Activated naive CD8-positive, alpha-beta T cell (primary cell): ENCODE measurements around the gene DTNB.
"Not testable (repeated sequence)": the region's sequence is repeated elsewhere in the genome, so short reads cannot be mapped to it uniquely, and the experiment has no call there.

ENCODE experiments used
- H3K27ac Mint-ChIP-seq: one replicate; pipeline ENCODE4 v1.8.0; 2021; ENCODE audit warnings: mixed read lengths
- H3K27me3 Mint-ChIP-seq: one replicate; pipeline ENCODE4 v1.8.0; 2021; ENCODE audit warnings: mixed read lengths
- H3K36me3 Mint-ChIP-seq: one replicate; pipeline ENCODE4 v1.8.0; 2021; ENCODE audit warnings: mixed read lengths
- H3K4me1 Mint-ChIP-seq: one replicate; pipeline ENCODE4 v1.8.0; 2021; ENCODE audit warnings: low read depth, mixed read lengths
- H3K4me3 Mint-ChIP-seq: one replicate; pipeline ENCODE4 v1.8.0; 2021; ENCODE audit warnings: mild to moderate bottlenecking, mixed read lengths
- H3K9me3 Mint-ChIP-seq: one replicate; pipeline ENCODE4 v1.8.0; 2021; ENCODE audit warnings: low read depth, mixed read lengths

The DTNB gene

DNA sequence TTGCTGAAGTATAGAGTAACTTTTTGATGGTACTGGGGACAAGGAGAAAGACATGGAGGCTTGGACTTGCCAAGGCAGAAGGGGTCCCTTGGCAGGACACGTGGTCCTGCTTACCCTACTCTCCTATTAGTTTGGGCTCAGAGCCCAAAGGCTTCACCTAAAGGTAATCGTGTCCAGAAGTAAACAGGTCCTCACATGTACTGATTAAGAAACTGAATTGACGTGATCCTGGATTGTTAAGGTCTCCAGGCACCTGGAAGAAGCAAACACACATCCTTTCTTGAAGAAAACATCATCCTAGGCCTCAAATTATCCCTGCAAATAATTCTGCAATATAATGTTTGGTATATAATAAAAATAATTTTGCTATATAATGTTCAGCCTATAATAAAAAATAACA is 50.0 kb downstream of the DTNB start:
- H3K4me3 Mint-ChIP-seq = no peak overlapping the region
- H3K4me1 Mint-ChIP-seq = no peaks in the 10 kb centered on the region
- no peaks in the 10 kb centered on the region for H3K27me3 Mint-ChIP-seq
- H3K36me3 Mint-ChIP-seq = peaks cover 17% of the 10 kb centered on the region
- H3K9me3 Mint-ChIP-seq = no peaks in the 10 kb centered on the region
- H3K27ac Mint-ChIP-seq = no peak overlapping the region

DNA sequence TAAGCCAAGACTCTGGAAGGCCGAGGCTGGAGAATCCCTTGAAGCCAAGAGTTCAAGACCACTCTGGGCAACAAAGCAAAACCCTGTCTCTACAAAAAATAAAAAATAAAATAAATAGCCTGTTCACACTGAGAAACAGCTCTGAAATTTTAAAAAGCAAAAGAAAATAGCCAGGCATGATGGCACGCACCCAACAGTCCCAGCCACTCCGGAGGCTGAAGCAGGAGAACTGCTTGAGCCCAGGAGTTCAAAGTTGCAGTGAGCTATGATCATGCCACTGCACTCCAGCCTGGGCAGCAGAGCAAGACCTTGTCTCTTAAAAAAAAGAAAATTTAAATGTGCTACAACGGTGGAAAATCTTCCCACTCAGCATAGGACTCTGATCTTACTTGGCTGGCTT is 52.7 kb downstream of the DTNB start:
- peaks cover 10% of the 10 kb centered on the region for H3K36me3 Mint-ChIP-seq
- H3K27me3 Mint-ChIP-seq = no peaks in the 10 kb centered on the region
- no peak overlapping the region for H3K27ac Mint-ChIP-seq
- no peaks in the 10 kb centered on the region for H3K9me3 Mint-ChIP-seq
- no peak overlapping the region for H3K4me3 Mint-ChIP-seq
- no peaks in the 10 kb centered on the region for H3K4me1 Mint-ChIP-seq

DNA sequence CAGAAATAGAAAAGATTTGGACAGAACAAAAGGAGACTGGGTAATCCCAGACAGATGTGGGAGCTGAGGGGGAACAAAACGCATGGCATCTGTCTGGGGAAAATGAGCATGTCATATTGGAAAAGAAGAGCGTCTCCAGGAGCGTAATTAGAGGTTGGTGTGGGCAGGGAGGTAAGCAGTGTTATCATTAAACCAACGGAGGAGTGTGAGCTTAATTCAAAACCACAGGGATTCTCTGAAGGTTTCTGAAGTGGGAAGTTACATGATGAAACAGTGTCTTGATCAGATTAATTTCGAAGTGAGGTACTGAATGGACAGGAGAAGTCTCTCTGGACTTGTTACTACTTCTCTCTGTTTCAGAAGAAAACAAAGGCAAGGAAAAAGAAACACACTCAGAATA is 53.3 kb downstream of the DTNB start:
- H3K27me3 Mint-ChIP-seq = no peaks in the 10 kb centered on the region
- H3K9me3 Mint-ChIP-seq = no peaks in the 10 kb centered on the region
- H3K4me3 Mint-ChIP-seq = no peak overlapping the region
- H3K36me3 Mint-ChIP-seq = peaks cover 10% of the 10 kb centered on the region
- H3K4me1 Mint-ChIP-seq = no peaks in the 10 kb centered on the region
- H3K27ac Mint-ChIP-seq = no peak overlapping the region

DNA sequence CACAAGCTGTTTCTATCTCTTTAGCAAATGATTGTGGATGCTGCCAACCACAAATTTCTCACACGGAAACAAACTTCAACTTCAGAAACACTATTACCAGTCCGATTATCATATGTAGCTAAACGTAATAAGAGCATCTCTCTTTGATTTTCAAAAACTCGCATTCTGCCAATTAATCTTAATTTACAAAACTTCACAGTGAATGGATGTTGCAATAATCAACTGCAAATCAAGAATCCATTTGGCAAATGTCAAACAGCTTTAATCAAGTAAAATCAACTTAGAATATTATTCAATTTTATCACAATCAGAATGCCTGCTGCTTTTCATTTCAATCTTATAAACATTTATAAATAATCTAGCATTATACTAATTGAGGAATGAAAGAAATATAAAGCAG is 54.2 kb downstream of the DTNB start:
- Mint-ChIP-seq H3K27me3 (no peaks in the 10 kb centered on the region), H3K27ac (no peak overlapping the region), H3K4me3 (no peak overlapping the region), H3K9me3 (no peaks in the 10 kb centered on the region), H3K4me1 (no peaks in the 10 kb centered on the region), H3K36me3 (peaks cover 9% of the 10 kb centered on the region)

DNA sequence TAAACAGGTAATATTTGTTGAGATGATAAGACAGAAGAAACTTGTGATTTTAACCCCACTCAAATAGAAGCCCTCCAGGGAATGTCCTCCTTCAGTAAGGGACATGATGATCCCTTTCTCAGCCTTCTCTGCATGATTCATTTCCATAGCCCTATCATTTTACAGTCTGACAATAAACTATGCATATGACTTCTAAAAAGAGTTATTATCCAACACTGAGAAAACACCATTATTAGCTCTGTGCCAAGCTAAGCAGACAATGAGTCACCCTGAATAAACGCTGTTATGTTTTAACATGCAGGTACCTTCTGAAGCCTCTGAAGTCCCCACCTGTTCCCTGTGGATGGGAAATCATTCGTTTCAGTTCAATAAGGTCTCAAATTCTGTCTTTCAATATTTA is 54.7 kb downstream of the DTNB start:
- Mint-ChIP-seq H3K4me3 (no peak overlapping the region), H3K36me3 (peaks cover 6% of the 10 kb centered on the region), H3K9me3 (no peaks in the 10 kb centered on the region), H3K4me1 (no peaks in the 10 kb centered on the region), H3K27me3 (no peaks in the 10 kb centered on the region), H3K27ac (no peak overlapping the region)

DNA sequence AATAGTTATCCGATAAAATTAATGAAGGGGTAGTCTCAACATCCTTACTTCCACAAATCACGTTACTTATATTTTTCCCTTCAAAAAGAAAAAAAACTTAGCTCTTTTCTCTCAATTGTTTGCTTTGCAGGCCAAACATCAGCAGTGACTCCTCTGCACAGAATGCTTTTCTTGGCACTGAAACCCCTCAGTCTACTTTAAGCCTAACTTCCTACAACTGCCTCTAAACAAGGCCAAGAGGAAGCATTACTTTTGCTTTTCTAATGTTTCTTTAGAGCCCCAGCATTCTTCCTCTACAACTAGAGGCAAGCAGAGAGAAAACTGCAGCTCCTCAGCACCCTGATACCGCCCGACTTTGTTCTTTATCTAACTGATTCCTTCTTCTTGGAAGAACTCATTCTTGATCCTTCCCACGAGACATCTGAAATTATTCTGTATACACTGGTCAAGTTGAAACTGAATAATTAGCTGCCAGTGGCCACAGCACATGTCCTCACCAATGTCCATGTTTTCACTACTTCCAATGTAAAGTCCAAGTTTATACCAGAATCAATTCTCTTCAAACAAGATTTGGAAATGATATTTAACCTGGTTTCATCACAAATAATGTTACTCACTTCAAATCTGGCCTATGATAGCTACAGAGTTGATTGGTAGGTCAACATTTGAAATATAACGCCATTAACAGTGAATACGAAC is 55.3 kb downstream of the DTNB start:
- no peak overlapping the region for H3K27ac Mint-ChIP-seq
- no peaks in the 10 kb centered on the region for H3K9me3 Mint-ChIP-seq
- H3K27me3 Mint-ChIP-seq = no peaks in the 10 kb centered on the region
- H3K36me3 Mint-ChIP-seq = peaks cover 6% of the 10 kb centered on the region
- no peak overlapping the region for H3K4me3 Mint-ChIP-seq
- no peaks in the 10 kb centered on the region for H3K4me1 Mint-ChIP-seq

GRCh38 chr2:25615920-25616319 is 57.5 kb downstream of the DTNB start:
- H3K9me3 Mint-ChIP-seq = no peaks in the 10 kb centered on the region
- H3K27me3 Mint-ChIP-seq = no peaks in the 10 kb centered on the region
- H3K27ac Mint-ChIP-seq = no peak overlapping the region
- peaks cover 4% of the 10 kb centered on the region for H3K36me3 Mint-ChIP-seq
- H3K4me1 Mint-ChIP-seq = no peaks in the 10 kb centered on the region
- no peak overlapping the region for H3K4me3 Mint-ChIP-seq

- Mint-ChIP-seq H3K27me3 (no peaks in the 10 kb centered on the region), H3K27ac (no peak overlapping the region), H3K36me3 (peaks cover 4% of the 10 kb centered on the region), H3K4me1 (no peaks in the 10 kb centered on the region), H3K4me3 (no peak overlapping the region), H3K9me3 (no peaks in the 10 kb centered on the region)
These were observed 58.0 kb downstream of the DTNB start for GRCh38 chr2:25615386-25615785.

GRCh38 chr2:25614711-25615110 is 58.7 kb downstream of the DTNB start:
- H3K4me3 Mint-ChIP-seq = no peak overlapping the region
- H3K27ac Mint-ChIP-seq = no peak overlapping the region
- H3K36me3 Mint-ChIP-seq = peaks cover 4% of the 10 kb centered on the region
- no peaks in the 10 kb centered on the region for H3K9me3 Mint-ChIP-seq
- H3K4me1 Mint-ChIP-seq = no peaks in the 10 kb centered on the region
- no peaks in the 10 kb centered on the region for H3K27me3 Mint-ChIP-seq

GRCh38 chr2:25608718-25609117 is 64.7 kb downstream of the DTNB start:
- Mint-ChIP-seq H3K27me3 (no peaks in the 10 kb centered on the region), H3K27ac (no peak overlapping the region), H3K9me3 (no peaks in the 10 kb centered on the region), H3K36me3 (peaks cover 2% of the 10 kb centered on the region), H3K4me1 (no peaks in the 10 kb centered on the region), H3K4me3 (no peak overlapping the region)

DNA sequence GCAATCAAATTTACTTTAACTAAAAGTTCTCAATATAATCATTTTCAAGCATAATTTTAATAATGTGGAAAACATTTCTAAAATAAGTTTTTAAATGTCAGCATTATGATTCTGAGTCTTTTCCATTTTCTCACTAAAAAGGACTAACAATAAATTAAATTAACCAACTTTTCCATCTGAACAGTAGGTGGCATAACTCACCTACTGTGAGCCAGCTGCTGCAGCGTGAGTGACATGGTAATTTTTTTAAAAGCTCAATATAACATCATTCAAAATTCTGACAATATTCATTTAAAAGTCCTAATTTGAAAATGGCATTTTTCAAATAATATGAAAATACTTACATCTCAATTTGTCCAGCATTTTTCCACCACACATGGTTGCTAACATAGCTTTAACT is 66.5 kb downstream of the DTNB start:
- H3K9me3 Mint-ChIP-seq = no peaks in the 10 kb centered on the region
- H3K36me3 Mint-ChIP-seq = peaks cover 2% of the 10 kb centered on the region
- no peak overlapping the region for H3K27ac Mint-ChIP-seq
- H3K27me3 Mint-ChIP-seq = no peaks in the 10 kb centered on the region
- peaks cover 2% of the 10 kb centered on the region for H3K4me1 Mint-ChIP-seq
- no peak overlapping the region for H3K4me3 Mint-ChIP-seq

GRCh38 chr2:25602333-25602723 is 71.0 kb downstream of the DTNB start:
- Mint-ChIP-seq H3K4me1 (peaks cover 2% of the 10 kb centered on the region), H3K36me3 (peaks cover 7% of the 10 kb centered on the region), H3K4me3 (no peak overlapping the region), H3K27ac (peak overlapping the region; percentile 50), H3K27me3 (no peaks in the 10 kb centered on the region), H3K9me3 (no peaks in the 10 kb centered on the region)

DNA sequence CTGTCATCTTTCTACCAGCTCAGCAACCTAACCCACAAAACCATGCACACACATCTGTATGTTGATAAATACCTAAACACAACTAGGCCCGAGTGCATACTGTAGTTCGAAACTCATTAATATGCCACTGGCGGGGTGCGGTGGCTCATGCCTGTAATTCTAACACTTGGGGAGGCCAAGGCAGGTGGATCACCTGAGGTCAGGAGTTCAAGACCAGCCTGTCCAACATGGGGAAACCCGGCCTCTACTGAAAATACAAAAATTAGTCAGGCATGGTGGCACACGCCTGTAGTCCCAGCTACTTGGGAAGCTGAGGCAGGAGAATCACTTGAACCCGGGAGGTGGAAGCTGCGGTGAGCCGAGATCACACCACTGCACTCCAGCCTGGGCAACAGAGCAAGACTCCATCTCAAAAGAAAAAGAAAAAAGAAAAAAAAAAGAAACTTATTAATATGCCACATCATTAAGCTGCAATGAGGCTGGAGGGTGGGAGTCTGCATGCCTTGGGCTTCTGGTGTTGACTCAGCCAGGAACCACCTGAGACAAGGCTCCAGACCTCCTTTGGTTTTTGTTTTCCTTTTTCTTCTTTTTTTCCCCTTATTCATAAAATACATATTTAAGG is 71.6 kb downstream of the DTNB start:
- not testable (repeated sequence) for H3K4me3 Mint-ChIP-seq, H3K9me3 Mint-ChIP-seq, H3K27me3 Mint-ChIP-seq, H3K4me1 Mint-ChIP-seq, H3K36me3 Mint-ChIP-seq
- peak overlapping the region; percentile 50 for H3K27ac Mint-ChIP-seq

- Mint-ChIP-seq H3K27ac (no peak overlapping the region), H3K4me1 (peaks cover 2% of the 10 kb centered on the region), H3K27me3 (no peaks in the 10 kb centered on the region), H3K36me3 (peaks cover 8% of the 10 kb centered on the region), H3K4me3 (no peak overlapping the region), H3K9me3 (no peaks in the 10 kb centered on the region)
These were observed 74.5 kb downstream of the DTNB start for GRCh38 chr2:25598911-25599310.

- H3K27ac Mint-ChIP-seq = no peak overlapping the region
- no peaks in the 10 kb centered on the region for H3K27me3 Mint-ChIP-seq
- H3K4me1 Mint-ChIP-seq = peaks cover 2% of the 10 kb centered on the region
These were observed 75.0 kb downstream of the DTNB start for GRCh38 chr2:25598332-25598731.

GRCh38 chr2:25597881-25598280 is 75.5 kb downstream of the DTNB start:
- peaks cover 10% of the 10 kb centered on the region for H3K36me3 Mint-ChIP-seq
- H3K27ac Mint-ChIP-seq = no peak overlapping the region
- H3K4me1 Mint-ChIP-seq = peaks cover 5% of the 10 kb centered on the region
- no peaks in the 10 kb centered on the region for H3K27me3 Mint-ChIP-seq
- H3K4me3 Mint-ChIP-seq = no peak overlapping the region
- no peaks in the 10 kb centered on the region for H3K9me3 Mint-ChIP-seq

More at GRCh38 chr2:25598332-25598731, 75.0 kb downstream of the DTNB start:
- no peak overlapping the region for H3K4me3 Mint-ChIP-seq
- H3K9me3 Mint-ChIP-seq = no peaks in the 10 kb centered on the region
- H3K36me3 Mint-ChIP-seq = peaks cover 10% of the 10 kb centered on the region
